ENCODE data around the gene AOC2. TPM values are rescaled to one million over a fixed set of nuclear protein-coding genes. Genes with fewer than 3 reads are reported as not detected.

The AOC2 gene
- total and polyA plus RNA-seq, 2 of the 8 experiments (the other 6 are each of a cell fraction or from before 2014, with no cell fraction given), result 4.2 to 4.7 TPM

- no peak for TF ChIP-seq HDAC2 (IDR thresholded peaks at IDR 0.05; ENCODE audit: borderline replicate concordance in 1 of 2, low read depth in 2 of 2, low read length in 2 of 2)
- TF ChIP-seq, protein P1, sequence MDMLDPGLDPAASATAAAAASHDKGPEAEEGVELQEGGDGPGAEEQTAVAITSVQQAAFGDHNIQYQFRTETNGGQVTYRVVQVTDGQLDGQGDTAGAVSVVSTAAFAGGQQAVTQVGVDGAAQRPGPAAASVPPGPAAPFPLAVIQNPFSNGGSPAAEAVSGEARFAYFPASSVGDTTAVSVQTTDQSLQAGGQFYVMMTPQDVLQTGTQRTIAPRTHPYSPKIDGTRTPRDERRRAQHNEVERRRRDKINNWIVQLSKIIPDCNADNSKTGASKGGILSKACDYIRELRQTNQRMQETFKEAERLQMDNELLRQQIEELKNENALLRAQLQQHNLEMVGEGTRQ (IDR thresholded peaks at IDR 0.05; ENCODE audit: low read length), result peak; percentile 55; the same call in 1 of the 2 replicates
- no peak for TF ChIP-seq EGR1 (IDR thresholded peaks at IDR 0.05; ENCODE audit: borderline replicate concordance, low read depth, low read length)
- TF ChIP-seq, protein P2, sequence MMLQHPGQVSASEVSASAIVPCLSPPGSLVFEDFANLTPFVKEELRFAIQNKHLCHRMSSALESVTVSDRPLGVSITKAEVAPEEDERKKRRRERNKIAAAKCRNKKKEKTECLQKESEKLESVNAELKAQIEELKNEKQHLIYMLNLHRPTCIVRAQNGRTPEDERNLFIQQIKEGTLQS (IDR thresholded peaks at IDR 0.05; ENCODE audit: insufficient read depth, low read depth, low read length), result no peak
- TF ChIP-seq RNF2 (IDR thresholded peaks at IDR 0.05; ENCODE audit: borderline replicate concordance, low read depth, low read length, missing control alignments, poor library complexity, severe bottlenecking), result no peak
- TF ChIP-seq KDM5A (IDR thresholded peaks at IDR 0.05; ENCODE audit: low read length), result no peak
- TF ChIP-seq EZH2 (IDR thresholded peaks at IDR 0.05; ENCODE audit: low read depth, low read length, severe bottlenecking), result no peak
- TF ChIP-seq POLR2A (IDR thresholded peaks at IDR 0.05; ENCODE audit: control extremely low read depth in 1 of 2, low read depth in 2 of 2, low read length in 2 of 2), result no peak
- TF ChIP-seq ASH2L (IDR thresholded peaks at IDR 0.05; ENCODE audit: low read length), result no peak
- TF ChIP-seq MAFK (IDR thresholded peaks at IDR 0.05; ENCODE audit: low read depth, low read length), result no peak
- no peak for TF ChIP-seq JUN (IDR thresholded peaks at IDR 0.05; ENCODE audit: low read depth, low read length)
- TF ChIP-seq BACH1 (IDR thresholded peaks at IDR 0.05; ENCODE audit: low read length), result no peak
- no peak for TF ChIP-seq CHD1 (IDR thresholded peaks at IDR 0.05; ENCODE audit: low read depth, low read length)
- TF ChIP-seq POU5F1 (IDR thresholded peaks at IDR 0.05; ENCODE audit: low read depth, low read length), result no peak
- no peak for TF ChIP-seq PHF8 (conservative IDR thresholded peaks at IDR 0.05; ENCODE audit: low read depth, low read length)
- TF ChIP-seq, protein P3, sequence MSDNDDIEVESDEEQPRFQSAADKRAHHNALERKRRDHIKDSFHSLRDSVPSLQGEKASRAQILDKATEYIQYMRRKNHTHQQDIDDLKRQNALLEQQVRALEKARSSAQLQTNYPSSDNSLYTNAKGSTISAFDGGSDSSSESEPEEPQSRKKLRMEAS (IDR thresholded peaks at IDR 0.05), result peak; percentile 91
- no peak for TF ChIP-seq NANOG (IDR thresholded peaks at IDR 0.05; ENCODE audit: insufficient read depth, low read depth, low read length, poor library complexity, severe bottlenecking)
- no peak for TF ChIP-seq TAF7 (optimal IDR thresholded peaks at IDR 0.05; ENCODE audit: borderline replicate concordance, low read depth, low read length)
- TF ChIP-seq HDAC6 (IDR thresholded peaks at IDR 0.05; ENCODE audit: low read depth, low read length), result no peak
- TF ChIP-seq ZNF274 (IDR thresholded peaks at IDR 0.05; ENCODE audit: borderline replicate concordance, extremely low read depth, low read length), result no peak
- TF ChIP-seq POLR2AphosphoS5 (IDR thresholded peaks at IDR 0.05; ENCODE audit: low read depth, low read length), result no peak
Measured at GRCh38 chr17:42878123-42878880, 33.9 kb downstream of the AOC2 start (continued).
